GM12878 (cell line): ENCODE measurements around the gene RPS6KC1. TPM values are rescaled to one million over a fixed set of nuclear protein-coding genes. Genes with fewer than 3 reads are reported as not detected.
A peak's percentile ranks its signal among the peaks of the same experiment; 100 is the strongest.

Experiments
- BACH1 ChIP-seq: fragments of 450-650 bp; IDR thresholded peaks from 2 replicates; pipeline ENCODE4 v1.6.1; 2017; ENCODE audit warnings: mild to moderate bottlenecking, borderline replicate concordance
- EGR1 ChIP-seq, 2 experiments: IDR thresholded peaks; 1 replicate in 1 of 2; 2 replicates in 1 of 2; pipeline ENCODE4 v1.6.1; 2011 to 2012; ENCODE audit warnings: low read depth in 2 of 2, low read length in 2 of 2, borderline replicate concordance in 1 of 2, mild to moderate bottlenecking in 1 of 2, moderate library complexity in 1 of 2
- ETV6 ChIP-seq, 2 experiments: fragments of 450-650 bp in 1 of 2; IDR thresholded peaks in 1 of 2; conservative IDR thresholded peaks in 1 of 2; 2 replicates each; pipeline ENCODE4 v1.6.1; 2014; ENCODE audit warnings: antibody characterized with exemption in 1 of 2, borderline replicate concordance in 1 of 2, low read depth in 1 of 2, mild to moderate bottlenecking in 1 of 2, moderate library complexity in 1 of 2
- IKZF2 ChIP-seq, 2 experiments: fragments of 450-650 bp; IDR thresholded peaks; 2 replicates each; pipeline ENCODE4 v1.6.1; 2017; ENCODE audit warnings: mild to moderate bottlenecking in 2 of 2, moderate library complexity in 2 of 2
- KAT2A ChIP-seq: conservative IDR thresholded peaks from 2 replicates; pipeline ENCODE4 v1.6.1; 2011; ENCODE audit warnings: low read depth, low read length; ENCODE audit not compliant: control insufficient read depth
- MEF2B ChIP-seq: fragments of 450-650 bp; IDR thresholded peaks from 2 replicates; pipeline ENCODE4 v1.6.1; 2018; ENCODE audit warnings: mild to moderate bottlenecking, moderate library complexity; ENCODE audit not compliant: partially characterized antibody, poor library complexity, severe bottlenecking
- RB1 ChIP-seq: fragments of 450-650 bp; formaldehyde crosslinking; IDR thresholded peaks from 2 replicates; pipeline ENCODE4 v1.6.1; 2017; ENCODE audit warnings: mild to moderate bottlenecking, borderline replicate concordance
- SMC3 ChIP-seq: IDR thresholded peaks from 2 replicates; pipeline ENCODE4 v1.6.1; 2011; ENCODE audit warnings: low read length, improper control_type of control experiment, borderline replicate concordance
- STAT3 ChIP-seq: IDR thresholded peaks from 2 replicates; pipeline ENCODE4 v1.6.1; 2011; ENCODE audit warnings: low read depth, low read length, improper control_type of control experiment
- SUPT20H ChIP-seq: IDR thresholded peaks from 2 replicates; pipeline ENCODE4 v1.6.1; 2011; ENCODE audit warnings: low read depth, mild to moderate bottlenecking, low read length, moderate library complexity, borderline replicate concordance; ENCODE audit not compliant: control insufficient read depth
- TCF7 ChIP-seq: IDR thresholded peaks from 2 replicates; pipeline ENCODE4 v1.6.1; 2014; ENCODE audit warnings: antibody characterized with exemption, borderline replicate concordance
- ZNF207 ChIP-seq: fragments of 450-650 bp; IDR thresholded peaks from 2 replicates; pipeline ENCODE4 v1.6.1; 2014; ENCODE audit warnings: antibody characterized with exemption, mild to moderate bottlenecking, borderline replicate concordance
- polyA plus RNA-seq, 11 experiments: library from polyadenylated mRNA; depleted of rRNA in 4 of 11; unstranded in 6 of 11; stranded (reverse) in 5 of 11; fragments of >200 nt; fragmentation: Nextera tagmentation in 4 of 11; fragmentation: Illumina TruSeq in 1 of 11; extraction: Ambion mirVana in 4 of 11; extraction: Trizol in 1 of 11; gene quantifications; 1 replicate in 1 of 11; 2 replicates in 10 of 11; pipeline versions ENCODE4 v1.2.1 to v1.2.3, GENCODE V29; 2011 to 2016; ENCODE audit warnings: inconsistent platforms in 2 of 11, missing spikeins in 2 of 11, low read depth in 1 of 11
- total RNA-seq, 4 experiments: library from RNA; depleted of rRNA in 3 of 4; stranded (reverse); fragments of >200 nt in 3 of 4; fragmentation: Illumina TruSeq in 1 of 4; extraction: Trizol in 1 of 4; gene quantifications; 2 replicates each; pipeline versions ENCODE4 v1.2.1 to v1.2.3, GENCODE V29; 2013 to 2021
- TF ChIP-seq, protein P1 (sequence below): fragments of 450-650 bp; IDR thresholded peaks from 2 replicates; pipeline ENCODE4 v1.6.1; 2017; ENCODE audit warnings: mild to moderate bottlenecking, moderate library complexity
- TF ChIP-seq, protein P2 (sequence below): fragments of 450-650 bp; formaldehyde crosslinking; IDR thresholded peaks from 2 replicates; pipeline ENCODE4 v1.4.0; 2020; ENCODE audit warnings: mild to moderate bottlenecking, moderate library complexity
- TF ChIP-seq, protein P3 (sequence below): IDR thresholded peaks from 2 replicates; pipeline ENCODE4 v1.6.1; 2011; ENCODE audit warnings: low read depth, mild to moderate bottlenecking, low read length, moderate library complexity, borderline replicate concordance; ENCODE audit errors: extremely low read depth
- TF ChIP-seq, protein P4 (sequence below): IDR thresholded peaks from 2 replicates; pipeline ENCODE4 v1.6.1; 2012; ENCODE audit warnings: mild to moderate bottlenecking, low read depth, low read length

Gene RPS6KC1
- total and polyA plus RNA-seq, 10 of the 15 experiments (the other 5 are each of a cell fraction or from before 2014, with no cell fraction given): 2.9 to 17.3 (median 12.2) TPM

DNA sequence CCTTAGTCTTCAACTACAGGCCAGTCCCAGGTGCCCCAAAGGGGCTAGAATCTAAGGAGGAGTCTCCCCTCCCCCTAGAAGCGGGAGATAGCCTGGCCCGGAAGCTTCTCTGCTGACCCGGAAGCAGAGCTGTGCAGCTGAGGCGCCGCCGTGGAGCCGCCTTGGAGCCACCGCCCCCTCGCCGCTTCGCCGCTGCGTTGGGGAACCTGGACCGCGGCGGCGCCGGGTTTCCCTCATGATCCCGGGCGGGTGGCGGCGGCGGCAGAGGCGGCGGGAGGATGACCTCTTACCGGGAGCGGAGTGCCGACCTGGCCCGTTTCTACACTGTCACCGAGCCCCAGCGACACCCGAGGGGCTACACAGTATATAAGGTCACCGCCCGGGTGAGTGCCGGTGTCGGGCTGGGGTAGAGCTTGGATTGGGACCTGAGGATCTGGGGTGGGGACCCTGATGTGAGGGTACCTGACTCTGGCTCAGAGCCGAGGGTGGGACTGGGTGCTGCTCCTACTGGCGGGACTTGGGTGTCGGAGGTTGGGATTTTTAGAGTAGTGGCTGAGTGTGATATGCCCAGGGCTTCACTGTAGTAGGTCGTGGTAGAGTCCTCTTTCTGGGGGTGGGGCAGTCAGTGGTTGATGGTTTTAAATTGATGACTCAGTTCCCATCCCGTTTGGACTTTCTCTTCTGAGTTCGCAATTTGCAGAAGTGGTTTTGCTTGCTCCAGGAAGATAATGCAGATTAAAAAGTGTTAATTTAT lies at the start of gene RPS6KC1 (continued):
- TF ChIP-seq, protein P1, sequence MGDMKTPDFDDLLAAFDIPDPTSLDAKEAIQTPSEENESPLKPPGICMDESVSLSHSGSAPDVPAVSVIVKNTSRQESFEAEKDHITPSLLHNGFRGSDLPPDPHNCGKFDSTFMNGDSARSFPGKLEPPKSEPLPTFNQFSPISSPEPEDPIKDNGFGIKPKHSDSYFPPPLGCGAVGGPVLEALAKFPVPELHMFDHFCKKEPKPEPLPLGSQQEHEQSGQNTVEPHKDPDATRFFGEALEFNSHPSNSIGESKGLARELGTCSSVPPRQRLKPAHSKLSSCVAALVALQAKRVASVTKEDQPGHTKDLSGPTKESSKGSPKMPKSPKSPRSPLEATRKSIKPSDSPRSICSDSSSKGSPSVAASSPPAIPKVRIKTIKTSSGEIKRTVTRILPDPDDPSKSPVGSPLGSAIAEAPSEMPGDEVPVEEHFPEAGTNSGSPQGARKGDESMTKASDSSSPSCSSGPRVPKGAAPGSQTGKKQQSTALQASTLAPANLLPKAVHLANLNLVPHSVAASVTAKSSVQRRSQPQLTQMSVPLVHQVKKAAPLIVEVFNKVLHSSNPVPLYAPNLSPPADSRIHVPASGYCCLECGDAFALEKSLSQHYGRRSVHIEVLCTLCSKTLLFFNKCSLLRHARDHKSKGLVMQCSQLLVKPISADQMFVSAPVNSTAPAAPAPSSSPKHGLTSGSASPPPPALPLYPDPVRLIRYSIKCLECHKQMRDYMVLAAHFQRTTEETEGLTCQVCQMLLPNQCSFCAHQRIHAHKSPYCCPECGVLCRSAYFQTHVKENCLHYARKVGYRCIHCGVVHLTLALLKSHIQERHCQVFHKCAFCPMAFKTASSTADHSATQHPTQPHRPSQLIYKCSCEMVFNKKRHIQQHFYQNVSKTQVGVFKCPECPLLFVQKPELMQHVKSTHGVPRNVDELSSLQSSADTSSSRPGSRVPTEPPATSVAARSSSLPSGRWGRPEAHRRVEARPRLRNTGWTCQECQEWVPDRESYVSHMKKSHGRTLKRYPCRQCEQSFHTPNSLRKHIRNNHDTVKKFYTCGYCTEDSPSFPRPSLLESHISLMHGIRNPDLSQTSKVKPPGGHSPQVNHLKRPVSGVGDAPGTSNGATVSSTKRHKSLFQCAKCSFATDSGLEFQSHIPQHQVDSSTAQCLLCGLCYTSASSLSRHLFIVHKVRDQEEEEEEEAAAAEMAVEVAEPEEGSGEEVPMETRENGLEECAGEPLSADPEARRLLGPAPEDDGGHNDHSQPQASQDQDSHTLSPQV: no peak
- no peak for TF ChIP-seq SUPT20H
- no peak for TF ChIP-seq TCF7
- TF ChIP-seq RB1: peak; percentile 60; the same call in 1 of the 2 replicates
- no peak for TF ChIP-seq SMC3
- TF ChIP-seq BACH1: no peak; the same call in 1 of the 2 replicates
- TF ChIP-seq EGR1 (IDR thresholded peaks at IDR 0.05; ENCODE audit: borderline replicate concordance in 1 of 2, low read depth in 2 of 2, low read length in 2 of 2): peak in 1 of 2 experiments; percentile 64; a peak in 1 of 3 replicates
- TF ChIP-seq STAT3: no peak
- TF ChIP-seq, protein P2, sequence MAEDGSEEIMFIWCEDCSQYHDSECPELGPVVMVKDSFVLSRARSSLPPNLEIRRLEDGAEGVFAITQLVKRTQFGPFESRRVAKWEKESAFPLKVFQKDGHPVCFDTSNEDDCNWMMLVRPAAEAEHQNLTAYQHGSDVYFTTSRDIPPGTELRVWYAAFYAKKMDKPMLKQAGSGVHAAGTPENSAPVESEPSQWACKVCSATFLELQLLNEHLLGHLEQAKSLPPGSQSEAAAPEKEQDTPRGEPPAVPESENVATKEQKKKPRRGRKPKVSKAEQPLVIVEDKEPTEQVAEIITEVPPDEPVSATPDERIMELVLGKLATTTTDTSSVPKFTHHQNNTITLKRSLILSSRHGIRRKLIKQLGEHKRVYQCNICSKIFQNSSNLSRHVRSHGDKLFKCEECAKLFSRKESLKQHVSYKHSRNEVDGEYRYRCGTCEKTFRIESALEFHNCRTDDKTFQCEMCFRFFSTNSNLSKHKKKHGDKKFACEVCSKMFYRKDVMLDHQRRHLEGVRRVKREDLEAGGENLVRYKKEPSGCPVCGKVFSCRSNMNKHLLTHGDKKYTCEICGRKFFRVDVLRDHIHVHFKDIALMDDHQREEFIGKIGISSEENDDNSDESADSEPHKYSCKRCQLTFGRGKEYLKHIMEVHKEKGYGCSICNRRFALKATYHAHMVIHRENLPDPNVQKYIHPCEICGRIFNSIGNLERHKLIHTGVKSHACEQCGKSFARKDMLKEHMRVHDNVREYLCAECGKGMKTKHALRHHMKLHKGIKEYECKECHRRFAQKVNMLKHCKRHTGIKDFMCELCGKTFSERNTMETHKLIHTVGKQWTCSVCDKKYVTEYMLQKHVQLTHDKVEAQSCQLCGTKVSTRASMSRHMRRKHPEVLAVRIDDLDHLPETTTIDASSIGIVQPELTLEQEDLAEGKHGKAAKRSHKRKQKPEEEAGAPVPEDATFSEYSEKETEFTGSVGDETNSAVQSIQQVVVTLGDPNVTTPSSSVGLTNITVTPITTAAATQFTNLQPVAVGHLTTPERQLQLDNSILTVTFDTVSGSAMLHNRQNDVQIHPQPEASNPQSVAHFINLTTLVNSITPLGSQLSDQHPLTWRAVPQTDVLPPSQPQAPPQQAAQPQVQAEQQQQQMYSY (CRISPR knock-in tag): no peak
- TF ChIP-seq, protein P3, sequence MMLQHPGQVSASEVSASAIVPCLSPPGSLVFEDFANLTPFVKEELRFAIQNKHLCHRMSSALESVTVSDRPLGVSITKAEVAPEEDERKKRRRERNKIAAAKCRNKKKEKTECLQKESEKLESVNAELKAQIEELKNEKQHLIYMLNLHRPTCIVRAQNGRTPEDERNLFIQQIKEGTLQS: no peak
- TF ChIP-seq KAT2A: no peak
- TF ChIP-seq IKZF2 (IDR thresholded peaks at IDR 0.05): peak; percentile 10 to 28; a peak in 2 of 4 replicates
- TF ChIP-seq, protein P4, sequence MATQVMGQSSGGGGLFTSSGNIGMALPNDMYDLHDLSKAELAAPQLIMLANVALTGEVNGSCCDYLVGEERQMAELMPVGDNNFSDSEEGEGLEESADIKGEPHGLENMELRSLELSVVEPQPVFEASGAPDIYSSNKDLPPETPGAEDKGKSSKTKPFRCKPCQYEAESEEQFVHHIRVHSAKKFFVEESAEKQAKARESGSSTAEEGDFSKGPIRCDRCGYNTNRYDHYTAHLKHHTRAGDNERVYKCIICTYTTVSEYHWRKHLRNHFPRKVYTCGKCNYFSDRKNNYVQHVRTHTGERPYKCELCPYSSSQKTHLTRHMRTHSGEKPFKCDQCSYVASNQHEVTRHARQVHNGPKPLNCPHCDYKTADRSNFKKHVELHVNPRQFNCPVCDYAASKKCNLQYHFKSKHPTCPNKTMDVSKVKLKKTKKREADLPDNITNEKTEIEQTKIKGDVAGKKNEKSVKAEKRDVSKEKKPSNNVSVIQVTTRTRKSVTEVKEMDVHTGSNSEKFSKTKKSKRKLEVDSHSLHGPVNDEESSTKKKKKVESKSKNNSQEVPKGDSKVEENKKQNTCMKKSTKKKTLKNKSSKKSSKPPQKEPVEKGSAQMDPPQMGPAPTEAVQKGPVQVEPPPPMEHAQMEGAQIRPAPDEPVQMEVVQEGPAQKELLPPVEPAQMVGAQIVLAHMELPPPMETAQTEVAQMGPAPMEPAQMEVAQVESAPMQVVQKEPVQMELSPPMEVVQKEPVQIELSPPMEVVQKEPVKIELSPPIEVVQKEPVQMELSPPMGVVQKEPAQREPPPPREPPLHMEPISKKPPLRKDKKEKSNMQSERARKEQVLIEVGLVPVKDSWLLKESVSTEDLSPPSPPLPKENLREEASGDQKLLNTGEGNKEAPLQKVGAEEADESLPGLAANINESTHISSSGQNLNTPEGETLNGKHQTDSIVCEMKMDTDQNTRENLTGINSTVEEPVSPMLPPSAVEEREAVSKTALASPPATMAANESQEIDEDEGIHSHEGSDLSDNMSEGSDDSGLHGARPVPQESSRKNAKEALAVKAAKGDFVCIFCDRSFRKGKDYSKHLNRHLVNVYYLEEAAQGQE: no peak
- no peak for TF ChIP-seq ETV6 (conservative IDR thresholded peaks at IDR 0.05 in 1 of 2, IDR thresholded peaks at IDR 0.05 in 1 of 2; ENCODE audit: borderline replicate concordance in 1 of 2, low read depth in 1 of 2)
- TF ChIP-seq ZNF207: no peak; the same call in 1 of the 2 replicates
- TF ChIP-seq MEF2B: peak; percentile 5
